ENCODE measurements around the gene PITX2. TPM values are rescaled to one million over a fixed set of nuclear protein-coding genes. Genes with fewer than 3 reads are reported as not detected.

Gene PITX2
- polyA plus RNA-seq, 1 of the 3 experiments (the other 2 are of a cell fraction), result not detected

- Histone ChIP-seq H3K4me3 (ENCODE audit: low read depth in 2 of 2, low read length in 1 of 2) (no peak overlapping the region), H3K27ac (ENCODE audit: low read depth in 2 of 2, low read length in 1 of 2) (no peak overlapping the region), H3K9me2 (no peaks in the 10 kb centered on the region), H3K9me3 (no peaks in the 10 kb centered on the region), H3K4me1 (ENCODE audit: control insufficient read depth in 1 of 2, insufficient read depth in 2 of 2, low read depth in 1 of 2, low read length in 1 of 2) (no peaks in the 10 kb centered on the region; a peak in 1 of 4 replicates), H4K20me1 (ENCODE audit: insufficient read depth) (no peaks in the 10 kb centered on the region), H3K36me3 (replicated peaks in 1 of 2; ENCODE audit: control insufficient read depth in 1 of 2, insufficient read depth in 2 of 2, low read length in 1 of 2) (no peaks in the 10 kb centered on the region), H3F3A (replicated peaks; ENCODE audit: insufficient read depth) (no peaks in the 10 kb centered on the region), H3K4me2 (no peak overlapping the region), H3K79me2 (ENCODE audit: insufficient read depth) (no peaks in the 10 kb centered on the region), H3K27me3 (ENCODE audit: insufficient read depth) (peaks cover 96% of the 10 kb centered on the region), H3K9ac (no peak overlapping the region), H2AFZ (ENCODE audit: low read depth) (no peak overlapping the region)
- no peak for DNase-seq
- TF ChIP-seq YY1 (IDR thresholded peaks at IDR 0.05; ENCODE audit: low read depth), result no peak
- no peak for TF ChIP-seq PBX3 (IDR thresholded peaks at IDR 0.05)
- no peak for TF ChIP-seq GATA2 (CRISPR knock-in tag; IDR thresholded peaks at IDR 0.05)
- TF ChIP-seq TEAD4 (IDR thresholded peaks at IDR 0.05; ENCODE audit: borderline replicate concordance, insufficient read depth), result no peak
- TF ChIP-seq MEF2A (IDR thresholded peaks at IDR 0.05; ENCODE audit: borderline replicate concordance, low read depth), result no peak
- TF ChIP-seq SIN3A (IDR thresholded peaks at IDR 0.05; ENCODE audit: borderline replicate concordance, low read depth, low read length), result no peak
- TF ChIP-seq REST (IDR thresholded peaks at IDR 0.05; ENCODE audit: low read depth, low read length), result no peak
- TF ChIP-seq TCF12 (IDR thresholded peaks at IDR 0.05), result no peak
- TF ChIP-seq MXI1 (IDR thresholded peaks at IDR 0.05; ENCODE audit: low read depth, low read length), result no peak
- TF ChIP-seq ELF1 (IDR thresholded peaks at IDR 0.05), result no peak
- no peak for TF ChIP-seq JUND (IDR thresholded peaks at IDR 0.05)
- no peak for TF ChIP-seq RAD21 (IDR thresholded peaks at IDR 0.05; ENCODE audit: low read length)
- no peak for TF ChIP-seq USF2 (IDR thresholded peaks at IDR 0.05; ENCODE audit: borderline replicate concordance, low read depth, low read length)
- CTCF ChIA-PET, result no interaction called here
- POLR2A ChIA-PET, result no interaction called here
- 15% methylated on average over 2 of the region's 2 CpGs for WGBS (ENCODE audit: low lambda C conversion rate)
These were observed 5.7 kb downstream of the PITX2 start for GRCh38 chr4:110617075-110617640.
